KOPT-K1 (cell line): Measurements from ENCODE around the gene CNTNAP3.
"Not testable (repeated sequence)": the region's sequence is repeated elsewhere in the genome, so short reads cannot be mapped to it uniquely, and the experiment has no call there.

Experiments used
- H3K27ac ChIP-seq: fragments of 200-600 bp; sonication (generic); 2 replicates; pipeline ENCODE4 v1.5.1; 2016; ENCODE audit warnings: antibody characterized with exemption, mild to moderate bottlenecking, low read depth, low read length; ENCODE audit not compliant: poor library complexity, severe bottlenecking
- H3K36me3 ChIP-seq: fragments of 200-600 bp; sonication (generic); 2 replicates; pipeline ENCODE4 v1.5.1; 2017; ENCODE audit warnings: antibody characterized with exemption, mild to moderate bottlenecking, low read length, moderate library complexity; ENCODE audit not compliant: insufficient read depth
- H3K9me3 ChIP-seq: fragments of 200-600 bp; sonication (generic); 2 replicates; pipeline ENCODE4 v1.5.1; 2017; ENCODE audit warnings: antibody characterized with exemption, low read length, mild to moderate bottlenecking; ENCODE audit not compliant: insufficient read depth, poor library complexity, severe bottlenecking

Gene CNTNAP3

GRCh38 chr9:39287980-39288379, at the start of gene CNTNAP3:
CNTNAP3 (minus strand) TSS chr9:39288167; CDS start chr9:39288064, 103 bp downstream.
- H3K27ac ChIP-seq, H3K9me3 ChIP-seq, H3K36me3 ChIP-seq: not testable (repeated sequence)

GRCh38 chr9:39279995-39280394, 8.0 kb downstream of the CNTNAP3 start:
- H3K27ac ChIP-seq, H3K36me3 ChIP-seq, H3K9me3 ChIP-seq: not testable (repeated sequence)

- not testable (repeated sequence) for H3K36me3 ChIP-seq
These were observed 45.5 kb downstream of the CNTNAP3 start for GRCh38 chr9:39242513-39242912.

GRCh38 chr9:39232130-39232991, 55.6 kb downstream of the CNTNAP3 start:
- H3K27ac ChIP-seq, H3K36me3 ChIP-seq, H3K9me3 ChIP-seq: not testable (repeated sequence)

More at GRCh38 chr9:39242513-39242912, 45.5 kb downstream of the CNTNAP3 start:
- not testable (repeated sequence) for H3K9me3 ChIP-seq, H3K27ac ChIP-seq

GRCh38 chr9:39215976-39216375, 72.0 kb downstream of the CNTNAP3 start:
- H3K36me3 ChIP-seq, H3K9me3 ChIP-seq, H3K27ac ChIP-seq: not testable (repeated sequence)

- H3K9me3 ChIP-seq, H3K36me3 ChIP-seq, H3K27ac ChIP-seq: not testable (repeated sequence)
These were observed 78.2 kb downstream of the CNTNAP3 start for GRCh38 chr9:39209773-39210172.

- not testable (repeated sequence) for H3K36me3 ChIP-seq, H3K9me3 ChIP-seq, H3K27ac ChIP-seq
These were observed 81.3 kb downstream of the CNTNAP3 start for GRCh38 chr9:39206643-39207042.

- H3K9me3 ChIP-seq, H3K36me3 ChIP-seq, H3K27ac ChIP-seq: not testable (repeated sequence)
These were observed 82.1 kb downstream of the CNTNAP3 start for GRCh38 chr9:39205842-39206241.

GRCh38 chr9:39200412-39200811, 87.6 kb downstream of the CNTNAP3 start:
- not testable (repeated sequence) for H3K27ac ChIP-seq, H3K9me3 ChIP-seq, H3K36me3 ChIP-seq

GRCh38 chr9:39198000-39198709, 89.8 kb downstream of the CNTNAP3 start:
- not testable (repeated sequence) for H3K9me3 ChIP-seq, H3K36me3 ChIP-seq, H3K27ac ChIP-seq

- not testable (repeated sequence) for H3K36me3 ChIP-seq, H3K9me3 ChIP-seq, H3K27ac ChIP-seq
These were observed 116.6 kb downstream of the CNTNAP3 start for GRCh38 chr9:39171370-39171769.

- not testable (repeated sequence) for H3K27ac ChIP-seq, H3K36me3 ChIP-seq, H3K9me3 ChIP-seq
These were observed 130.3 kb downstream of the CNTNAP3 start for GRCh38 chr9:39157714-39158113.

- H3K27ac ChIP-seq, H3K9me3 ChIP-seq, H3K36me3 ChIP-seq: not testable (repeated sequence)
These were observed 155.0 kb downstream of the CNTNAP3 start for GRCh38 chr9:39132826-39133552.

GRCh38 chr9:39121401-39121800, 166.6 kb downstream of the CNTNAP3 start:
- H3K9me3 ChIP-seq, H3K36me3 ChIP-seq, H3K27ac ChIP-seq: not testable (repeated sequence)

GRCh38 chr9:39111746-39112145, 176.2 kb downstream of the CNTNAP3 start:
- not testable (repeated sequence) for H3K36me3 ChIP-seq, H3K9me3 ChIP-seq, H3K27ac ChIP-seq
